D721Med (cell line): Measurements from ENCODE around the gene CFL1.

Experiments used
- DNase-seq: peaks from one replicate; pipeline ENCODE4 v3.0.0; 2011; ENCODE audit warnings: low spot score; ENCODE audit not compliant: insufficient read length
- FAIRE-seq: peaks from 2 replicates; lab custom pipeline; 2011; peaks lifted over from hg19 to GRCh38; lab: Jason Lieb, UNC
- CTCF ChIP-seq: IDR thresholded peaks from 2 replicates; pipeline ENCODE4 v1.5.1; 2012; ENCODE audit warnings: mild to moderate bottlenecking, control low read depth; ENCODE audit not compliant: insufficient read depth; ENCODE audit errors: missing control alignments

Gene CFL1

GRCh38 chr11:65871811-65872548 is 14.0 kb upstream of the CFL1 start:
- DNase-seq (no peak), FAIRE-seq (no peak)
- no peak for TF ChIP-seq CTCF

- no peak for DNase-seq
Measured at GRCh38 chr11:65870706-65871681, 13.0 kb upstream of the CFL1 start.

GRCh38 chr11:65870307-65870658 is 12.3 kb upstream of the CFL1 start:
- FAIRE-seq: no peak
- no peak for TF ChIP-seq CTCF
- DNase-seq: no peak

More at GRCh38 chr11:65870706-65871681, 13.0 kb upstream of the CFL1 start:
- no peak for TF ChIP-seq CTCF
- FAIRE-seq: no peak

- FAIRE-seq (no peak), DNase-seq (no peak)
- TF ChIP-seq CTCF: no peak
Measured at GRCh38 chr11:65869643-65870306, 11.8 kb upstream of the CFL1 start.

GRCh38 chr11:65868907-65869306 is 10.9 kb upstream of the CFL1 start:
- FAIRE-seq: no peak

More at GRCh38 chr11:65868907-65869306, 10.9 kb upstream of the CFL1 start:
- DNase-seq: no peak
- no peak for TF ChIP-seq CTCF
